Tibial nerve (tissue), 4 donors: Measurements from ENCODE around the gene PWWP2B.

Source experiments
- CTCF ChIP-seq, 5 experiments: fragments of 200-600 bp in 3 of 5; fragments of 450-650 bp in 2 of 5; sonication (generic) in 3 of 5; IDR thresholded peaks; one replicate each; pipeline ENCODE4 v1.5.1; 2016 to 2019; ENCODE audit warnings: antibody characterized with exemption in 5 of 5, mild to moderate bottlenecking in 3 of 5, moderate library complexity in 2 of 5
- EP300 ChIP-seq, 2 donors: sonication (generic); formaldehyde crosslinking; IDR thresholded peaks; one replicate each; pipeline ENCODE4 v1.6.1; 2017; ENCODE audit warnings: antibody characterized with exemption in 2 of 2, mild to moderate bottlenecking in 1 of 2

- TF ChIP-seq CTCF (IDR thresholded peaks at IDR 0.05), result no peak
- TF ChIP-seq EP300 (IDR thresholded peaks at IDR 0.05), result no peak
Observed at GRCh38 chr10:132398566-132398991, 1.6 kb downstream of the PWWP2B start.
